Activated CD4-positive, alpha-beta T cell treated with anti-CD3 and anti-CD28 coated beads, Interleukin-2, amount 50 U/mL, for 1 hour (primary cell): ENCODE results near the gene AP4E1.
"Not testable (repeated sequence)": the region's sequence is repeated elsewhere in the genome, so short reads cannot be mapped to it uniquely, and the experiment has no call there.

Experiments
- DNase-seq: peaks from one replicate; pipeline ENCODE4 v3.0.0-alpha.2; 2020

The AP4E1 gene

GRCh38 chr15:50953302-50953701 is 44.8 kb downstream of the AP4E1 start:
- no peak for DNase-seq

- DNase-seq = not testable (repeated sequence)
These were observed 46.4 kb downstream of the AP4E1 start for GRCh38 chr15:50954837-50955236.

- DNase-seq = no peak
These were observed 51.2 kb downstream of the AP4E1 start for GRCh38 chr15:50959717-50960116.

- no peak for DNase-seq
These were observed 55.6 kb downstream of the AP4E1 start for GRCh38 chr15:50964075-50964474.

- no peak for DNase-seq
These were observed 59.9 kb downstream of the AP4E1 start for GRCh38 chr15:50968353-50968752.

- no peak for DNase-seq
These were observed 62.0 kb downstream of the AP4E1 start for GRCh38 chr15:50970524-50970923.

- no peak for DNase-seq
These were observed 62.6 kb downstream of the AP4E1 start for GRCh38 chr15:50971115-50971514.

- no peak for DNase-seq
These were observed 63.1 kb downstream of the AP4E1 start for GRCh38 chr15:50971542-50971941.

GRCh38 chr15:50973605-50974004 is 65.1 kb downstream of the AP4E1 start:
- no peak for DNase-seq

- no peak for DNase-seq
These were observed 68.7 kb downstream of the AP4E1 start for GRCh38 chr15:50977162-50977561.

- DNase-seq = no peak
These were observed 70.1 kb downstream of the AP4E1 start for GRCh38 chr15:50978580-50978979.

- DNase-seq = no peak
These were observed 70.6 kb downstream of the AP4E1 start for GRCh38 chr15:50979041-50979440.

- DNase-seq = no peak
These were observed 85.1 kb downstream of the AP4E1 start for GRCh38 chr15:50993598-50993997.

- DNase-seq = no peak
These were observed 88.2 kb downstream of the AP4E1 start for GRCh38 chr15:50996641-50997040.

- no peak for DNase-seq
These were observed 89.0 kb downstream of the AP4E1 start for GRCh38 chr15:50997371-50998051.

- DNase-seq = no peak
These were observed 95.6 kb downstream of the AP4E1 start for GRCh38 chr15:51004103-51004551.

- DNase-seq = no peak
These were observed 98.0 kb downstream of the AP4E1 start for GRCh38 chr15:51006336-51006985.

- DNase-seq = no peak
These were observed 98.7 kb downstream of the AP4E1 start for GRCh38 chr15:51007131-51007666.

GRCh38 chr15:51011212-51011611 is 102.7 kb downstream of the AP4E1 start:
- no peak for DNase-seq

GRCh38 chr15:51016615-51017014 is 108.1 kb downstream of the AP4E1 start:
- DNase-seq = no peak

- DNase-seq = no peak
These were observed 113.7 kb downstream of the AP4E1 start for GRCh38 chr15:51022206-51022605.

GRCh38 chr15:51023499-51023898 is 115.0 kb downstream of the AP4E1 start:
- no peak for DNase-seq

- DNase-seq = no peak
These were observed 116.4 kb downstream of the AP4E1 start for GRCh38 chr15:51024735-51025453.

GRCh38 chr15:51025454-51025846 is 117.0 kb downstream of the AP4E1 start:
- DNase-seq = no peak
